Cardiac septum (tissue), 1 donor: ENCODE measurements around the gene LMX1A. TPM values are rescaled to one million over a fixed set of nuclear protein-coding genes. Genes with fewer than 3 reads are reported as not detected.

Experiments used
- DNase-seq: peaks from one replicate; pipeline ENCODE4 v3.0.0-alpha.2; 2020; ENCODE audit warnings: low spot score
- intact Hi-C: fragments of 100-400 bp; cut with DNase I; formaldehyde crosslinking; loops from one replicate; pipeline ENCODE4 v1.14.0; 2022
- total RNA-seq: library from RNA; stranded (reverse); fragmentation: NEBNext Ultra II Directional; extraction: Animal tissue kit (Norgen Biotek cat#: 25700); gene quantifications from one replicate; pipeline ENCODE4 v1.2.1, GENCODE V29; 2021
- donor health status: DM: no; HTN: no; CAD: no.

LMX1A gene
- total RNA-seq, 1 donor from 2014 or later, result 0.22 TPM

GRCh38 chr1:165235155-165235776 lies 121.2 kb downstream of the LMX1A start:
- no peak for DNase-seq
- intact Hi-C loops, result no loop called here

DNA sequence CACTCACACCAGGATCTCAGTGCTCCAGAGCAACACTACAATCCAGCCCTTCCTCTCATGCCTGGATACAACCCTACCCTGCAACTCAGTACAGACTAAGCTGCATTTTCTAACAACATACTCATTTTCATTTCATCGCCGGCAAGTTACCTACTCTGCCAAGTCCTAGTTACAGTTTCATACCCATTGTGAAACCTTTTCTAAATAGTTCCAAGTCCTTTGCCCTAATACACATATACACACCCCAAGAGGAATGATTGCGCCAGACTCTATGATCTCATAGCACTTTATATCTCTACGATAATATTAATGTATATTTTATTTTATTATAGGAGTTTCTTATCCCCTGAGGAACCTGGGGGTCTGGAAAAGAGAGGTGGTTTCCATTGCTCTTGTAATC lies 122.4 kb downstream of the LMX1A start:
- intact Hi-C loops, result no loop called here
- DNase-seq, result no peak

DNA sequence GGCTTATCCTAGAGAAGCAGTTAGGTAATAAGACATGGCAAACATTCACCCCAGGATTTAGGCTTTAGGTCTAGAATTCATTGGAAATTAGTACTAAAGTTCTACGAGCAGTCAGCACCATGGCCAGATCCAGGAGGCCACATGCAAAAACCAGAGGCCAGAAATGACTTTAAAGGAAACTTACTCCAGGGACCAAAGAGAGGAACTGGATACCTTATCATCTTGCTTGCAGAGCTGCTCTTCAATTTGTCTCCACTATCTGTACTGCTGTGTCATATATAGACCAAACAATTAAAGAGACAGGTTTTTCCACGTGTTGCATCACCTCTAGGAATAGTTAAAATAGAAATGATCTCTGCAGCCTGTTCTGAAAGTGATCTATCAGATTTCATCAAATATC lies 127.8 kb downstream of the LMX1A start:
- DNase-seq, result no peak
- intact Hi-C loops, result no loop called here

DNA sequence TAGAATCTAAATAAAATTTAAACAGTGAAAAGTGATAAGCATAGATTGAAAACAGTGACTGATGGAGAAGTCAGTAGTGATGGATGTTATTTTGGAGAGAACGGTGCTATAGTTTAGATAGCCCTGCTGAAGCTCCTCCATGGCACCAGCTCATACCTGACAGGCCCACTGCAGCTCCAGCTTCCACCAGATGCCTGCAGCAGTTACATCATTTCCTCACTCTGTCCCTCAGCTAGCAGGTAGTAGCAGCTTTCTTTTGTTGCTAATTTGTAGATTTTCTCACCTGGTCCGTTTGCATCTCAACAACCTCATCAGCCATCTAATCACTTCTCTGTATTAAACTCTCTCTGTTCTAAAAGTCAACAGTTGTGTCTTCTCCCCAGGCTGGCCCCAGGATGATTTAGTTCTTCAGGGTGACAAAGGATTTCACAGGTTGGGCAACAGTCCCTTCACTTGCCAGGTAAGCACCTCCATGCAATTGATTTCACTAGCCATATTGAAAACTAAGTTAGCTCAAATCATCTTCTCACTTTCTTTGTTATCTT lies 128.3 kb downstream of the LMX1A start:
- no peak for DNase-seq
- intact Hi-C loops, result no loop called here

DNA sequence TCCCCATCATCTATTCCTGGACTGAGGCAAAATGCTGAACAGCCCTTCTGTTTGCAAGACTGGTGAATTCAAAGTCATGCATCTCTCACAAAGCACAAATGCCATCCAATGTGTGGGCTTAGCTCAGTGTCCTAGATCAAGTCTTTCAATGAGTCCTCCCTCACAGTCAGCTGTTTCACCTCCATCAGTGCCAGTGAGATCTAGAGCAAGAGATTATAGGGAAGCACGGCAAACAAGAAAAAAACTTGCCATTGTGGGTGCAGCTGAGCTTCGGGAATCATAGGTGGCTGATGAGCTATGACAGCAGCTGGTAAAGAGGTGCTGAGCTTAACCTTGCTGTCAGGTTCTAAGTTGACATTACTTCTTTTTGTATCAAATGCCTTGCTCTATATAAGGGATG lies 130.2 kb downstream of the LMX1A start:
- DNase-seq, result no peak
- intact Hi-C loops, result no loop called here

- DNase-seq, result no peak
- intact Hi-C loops, result no loop called here
These were observed 130.9 kb downstream of the LMX1A start for GRCh38 chr1:165225650-165226049.

- intact Hi-C loops, result no loop called here
- no peak for DNase-seq
These were observed 131.5 kb downstream of the LMX1A start for GRCh38 chr1:165225062-165225461.

DNA sequence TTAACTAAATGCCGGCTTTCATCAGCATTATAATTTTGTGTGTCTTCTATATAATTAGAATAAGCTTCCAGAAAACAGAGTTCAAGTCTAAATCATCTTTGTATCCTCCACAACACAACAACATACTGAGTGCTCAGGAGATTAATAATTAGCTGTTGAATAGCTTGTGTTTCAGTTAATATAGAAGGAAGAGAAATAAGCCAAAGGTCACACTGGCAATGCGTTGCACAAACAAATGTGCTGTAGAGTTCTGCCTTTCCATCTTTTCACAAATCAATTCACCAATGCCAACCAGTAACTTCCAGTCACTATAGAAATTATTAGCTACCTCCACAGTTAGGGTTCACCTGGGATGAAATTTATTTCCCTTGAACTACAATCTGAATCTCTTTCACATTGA lies 132.0 kb downstream of the LMX1A start:
- DNase-seq, result no peak
- intact Hi-C loops, result no loop called here

- DNase-seq, result no peak
- intact Hi-C loops, result no loop called here
These were observed 133.9 kb downstream of the LMX1A start for GRCh38 chr1:165222580-165222979.

DNA sequence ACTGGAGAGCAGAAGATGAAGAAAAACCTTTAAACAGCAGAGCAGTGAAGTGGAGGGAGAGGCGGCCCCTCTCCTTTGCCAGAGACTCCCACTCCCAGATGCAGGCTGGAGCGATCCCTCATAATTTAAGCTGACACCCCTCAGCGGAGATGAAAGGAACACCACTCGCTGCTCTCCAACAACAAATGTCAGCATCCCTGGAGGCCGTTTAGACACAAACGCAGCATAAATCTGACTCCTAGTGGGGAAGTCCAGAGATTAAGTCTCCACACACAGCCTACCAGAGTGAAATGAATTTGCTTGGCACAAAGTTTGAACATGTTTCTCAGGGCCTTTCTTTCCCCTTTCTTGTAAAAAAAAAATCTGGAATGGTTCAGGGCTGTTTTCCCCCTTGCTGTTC lies 137.8 kb downstream of the LMX1A start:
- no peak for DNase-seq
- intact Hi-C loops, result no loop called here

DNA sequence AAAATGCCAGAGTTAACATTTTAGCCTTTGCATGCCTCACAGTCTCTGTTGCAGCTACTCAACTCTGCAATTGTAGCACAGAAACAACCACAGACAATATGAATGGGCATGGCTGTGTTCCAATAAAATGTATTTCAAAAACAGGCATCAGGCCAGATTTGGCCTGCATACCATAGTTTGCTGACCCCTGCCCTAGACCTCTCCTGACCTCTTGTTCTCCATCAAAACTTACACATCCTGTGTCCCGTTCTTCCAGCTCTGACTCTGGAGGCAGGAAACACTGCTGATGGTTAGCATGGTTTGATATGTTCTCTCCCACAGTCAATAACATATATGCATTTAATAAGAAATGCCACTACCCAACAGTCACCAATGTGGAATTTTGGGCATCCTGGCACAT lies 138.6 kb downstream of the LMX1A start:
- no peak for DNase-seq
- intact Hi-C loops, result no loop called here

GRCh38 chr1:165216254-165216653 lies 140.3 kb downstream of the LMX1A start:
- intact Hi-C loops, result no loop called here
- no peak for DNase-seq

- DNase-seq, result no peak
- intact Hi-C loops, result no loop called here
These were observed 140.8 kb downstream of the LMX1A start for GRCh38 chr1:165215676-165216075.

DNA sequence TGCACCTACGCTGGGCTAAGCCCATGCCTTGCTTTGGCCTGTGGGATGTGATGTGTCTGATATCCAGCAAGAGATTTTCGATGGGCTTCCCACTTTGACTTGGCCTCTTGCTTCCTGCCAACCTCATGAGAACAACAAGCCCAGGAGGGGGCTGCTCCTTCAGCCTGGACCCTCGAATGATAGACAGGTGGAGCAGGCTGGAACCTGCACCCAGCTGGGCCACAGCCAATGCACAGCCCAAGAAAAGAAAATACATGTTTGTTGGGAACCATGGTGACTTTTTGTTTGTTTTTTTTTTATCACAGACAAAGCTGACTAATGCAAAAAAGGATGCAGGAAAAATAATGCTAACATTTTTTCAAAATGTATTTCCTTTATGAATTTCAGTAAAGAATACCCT lies 144.3 kb downstream of the LMX1A start:
- intact Hi-C loops, result no loop called here
- no peak for DNase-seq

DNA sequence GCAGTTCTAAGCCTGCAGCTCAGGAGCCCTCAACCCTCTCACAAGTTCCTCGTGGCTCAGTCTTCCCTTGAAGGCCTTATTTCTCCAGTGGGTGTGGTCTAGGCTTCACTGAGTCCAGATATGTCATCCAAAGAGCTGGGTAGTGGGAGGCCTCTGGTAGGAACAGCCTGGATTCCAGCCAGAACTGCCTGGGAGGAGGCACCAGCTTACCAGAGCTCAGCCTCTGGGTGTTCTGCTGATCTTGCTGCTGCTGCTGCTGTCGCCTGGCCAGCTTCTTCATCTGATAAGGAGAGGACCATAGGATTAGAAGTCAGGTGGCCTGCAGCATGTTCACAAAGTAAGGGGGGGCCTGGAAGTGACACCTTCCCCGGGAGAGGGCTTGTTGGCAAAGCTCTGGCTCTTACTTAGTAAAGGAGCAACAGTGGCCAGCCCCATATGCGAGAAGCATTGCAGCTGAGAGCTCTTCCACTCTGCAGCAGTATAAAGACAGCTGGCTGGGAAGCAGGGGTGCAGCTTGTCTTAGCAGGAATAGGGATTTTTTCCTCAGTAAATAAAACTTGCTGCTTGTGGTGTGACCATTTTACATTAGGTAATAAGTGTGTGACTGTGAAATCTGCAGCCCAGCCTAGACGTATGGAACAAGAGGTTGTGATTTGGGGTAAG lies 148.5 kb downstream of the LMX1A start:
- intact Hi-C loops, result no loop called here
- no peak for DNase-seq

GRCh38 chr1:165205145-165205544 lies 151.4 kb downstream of the LMX1A start:
- intact Hi-C loops, result no loop called here
- DNase-seq, result no peak

DNA sequence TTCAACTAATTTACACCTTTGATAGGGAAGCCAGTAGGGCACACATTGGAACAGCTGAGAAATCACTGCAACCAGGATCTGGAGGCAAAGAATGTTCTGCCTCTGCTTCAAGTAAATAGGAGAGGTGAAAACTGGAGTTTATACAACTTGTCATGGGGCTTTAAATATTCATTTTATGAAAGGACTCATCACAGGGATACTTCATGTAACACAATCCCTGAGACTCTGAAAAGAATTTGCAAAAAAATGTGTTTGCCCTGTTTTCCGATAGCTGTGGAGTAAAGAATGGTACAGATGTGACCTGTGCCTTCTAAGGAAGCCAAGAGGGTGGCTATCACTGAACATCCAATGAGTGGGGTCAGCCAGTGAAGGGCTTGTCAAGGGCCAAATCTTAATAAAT lies 152.0 kb downstream of the LMX1A start:
- intact Hi-C loops, result no loop called here
- DNase-seq, result no peak

DNA sequence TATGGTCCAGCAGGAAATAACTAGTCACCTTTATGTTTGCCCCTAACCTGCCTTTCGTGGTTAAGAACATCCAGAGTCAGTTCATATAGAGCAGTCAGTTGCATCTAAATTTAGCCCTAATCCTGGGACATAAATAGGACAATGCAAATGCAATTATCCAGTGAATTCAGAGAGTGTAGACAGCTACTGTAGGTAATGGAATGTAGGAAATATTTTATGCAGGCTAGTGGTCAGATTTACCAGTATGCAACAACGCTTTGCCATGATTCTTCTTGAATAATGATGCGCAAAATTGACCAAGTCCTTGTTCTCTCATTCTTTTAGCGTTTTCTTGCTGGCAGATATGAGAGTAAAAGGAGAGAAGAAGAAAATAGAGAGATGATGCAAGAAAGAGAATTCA lies 165.4 kb downstream of the LMX1A start:
- intact Hi-C loops, result no loop called here
- DNase-seq, result no peak

GRCh38 chr1:165189913-165190312 lies 166.6 kb downstream of the LMX1A start:
- no peak for DNase-seq
- intact Hi-C loops, result no loop called here

GRCh38 chr1:165189011-165189410 lies 167.5 kb downstream of the LMX1A start:
- intact Hi-C loops, result no loop called here
- no peak for DNase-seq
